Kidney epithelial cell (primary cell): ENCODE results near the gene CFAP97. TPM values are rescaled to one million over a fixed set of nuclear protein-coding genes. Genes with fewer than 3 reads are reported as not detected.
"Not testable (repeated sequence)": the region's sequence is repeated elsewhere in the genome, so short reads cannot be mapped to it uniquely, and the experiment has no call there.

Experiments used
- DNase-seq: peaks from one replicate; pipeline ENCODE4 v3.0.0-alpha.2; 2010; ENCODE audit warnings: low read depth
- H3K27me3 ChIP-seq: 2 replicates; pipeline ENCODE4 v1.6.0; 2011; ENCODE audit warnings: low read length; ENCODE audit not compliant: control insufficient read depth, insufficient read depth
- H3K36me3 ChIP-seq: 2 replicates; pipeline ENCODE4 v1.5.1; 2011; ENCODE audit warnings: low read length; ENCODE audit not compliant: control insufficient read depth, insufficient read depth
- H3K4me3 ChIP-seq: 2 replicates; pipeline ENCODE4 v1.5.1; 2011; ENCODE audit warnings: low read depth, mild to moderate bottlenecking, control low read depth, low read length
- CTCF ChIP-seq: IDR thresholded peaks from 2 replicates; pipeline ENCODE4 v1.5.1; 2011; ENCODE audit warnings: mild to moderate bottlenecking, moderate library complexity, low read length, control low read depth, inconsistent platforms; ENCODE audit not compliant: insufficient read depth, poor library complexity, severe bottlenecking
- total RNA-seq: library from RNA; depleted of rRNA; stranded (reverse); fragments of >200 nt; gene quantifications from 2 replicates; pipeline ENCODE4 v1.2.3, GENCODE V29; 2015

Gene CFAP97
- total RNA-seq, 1 donor from 2014 or later, result 31.2 TPM

DNA sequence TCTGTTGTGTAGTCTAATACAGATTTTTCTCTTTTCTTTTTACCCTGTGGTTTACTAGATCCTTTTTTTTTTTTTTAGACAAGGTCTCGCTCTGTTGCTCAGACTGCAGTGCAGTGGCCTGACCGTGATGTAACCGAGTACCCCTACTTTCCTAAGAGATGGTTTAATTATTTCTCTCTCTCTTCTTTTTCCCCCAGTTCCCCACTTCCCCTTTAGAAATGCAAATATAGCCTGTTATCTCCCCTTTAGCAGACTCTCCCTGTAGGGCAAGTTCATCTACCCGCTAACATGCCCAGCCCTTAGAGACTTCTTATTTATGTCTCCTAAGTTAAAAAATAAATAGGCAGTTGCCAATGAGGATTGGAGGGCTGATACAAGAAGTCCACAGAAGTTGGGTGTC lies 10.1 kb upstream of the CFAP97 start:
- TF ChIP-seq CTCF, result no peak
- Histone ChIP-seq H3K4me3 (no peak overlapping the region), H3K36me3 (no peaks in the 10 kb centered on the region), H3K27me3 (no peaks in the 10 kb centered on the region)
- no peak for DNase-seq

DNA sequence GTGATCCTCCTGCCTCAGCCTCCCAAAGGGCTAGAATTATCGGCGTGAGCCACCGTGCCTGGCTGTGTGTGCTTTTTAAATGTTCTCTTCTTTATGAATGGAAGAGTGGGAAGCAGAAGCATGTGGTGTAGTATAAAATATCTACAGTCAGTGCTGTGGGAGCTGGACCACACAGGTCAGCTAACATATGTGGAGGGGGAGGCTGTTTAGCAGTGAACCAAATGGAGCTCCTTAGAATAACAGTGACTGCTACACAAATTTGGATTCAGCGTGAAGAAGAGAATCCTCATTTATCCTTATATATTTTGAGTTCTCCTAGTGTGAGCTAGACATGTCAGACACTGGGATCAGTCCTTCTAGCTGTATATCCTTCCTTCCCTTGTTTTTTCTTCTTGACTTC lies 8.8 kb upstream of the CFAP97 start:
- TF ChIP-seq CTCF, result no peak
- H3K4me3 ChIP-seq, result no peak overlapping the region
- DNase-seq, result no peak
- H3K27me3 ChIP-seq, result no peaks in the 10 kb centered on the region
- no peaks in the 10 kb centered on the region for H3K36me3 ChIP-seq

DNA sequence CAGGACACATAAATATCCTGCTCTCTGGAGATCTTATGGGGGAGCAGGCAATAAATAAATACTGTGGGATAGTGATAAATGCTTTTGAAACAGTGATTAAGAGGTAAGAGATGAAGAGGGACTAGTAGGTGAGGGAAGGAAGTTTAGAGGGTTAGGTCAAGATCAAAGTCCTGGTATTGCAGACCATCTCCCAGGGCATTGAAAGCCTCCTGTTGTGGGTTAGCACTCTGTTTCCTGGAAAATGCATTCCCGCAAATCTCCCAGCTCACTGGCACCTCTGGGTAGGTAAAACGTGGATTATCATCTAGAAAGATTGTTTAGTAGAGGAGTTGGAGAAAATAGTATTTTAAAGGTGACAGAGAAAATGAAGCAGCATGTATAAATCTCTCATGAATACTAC lies 7.8 kb upstream of the CFAP97 start:
- TF ChIP-seq CTCF, result no peak
- Histone ChIP-seq H3K4me3 (peak overlapping the region; percentile 99), H3K27me3 (no peaks in the 10 kb centered on the region), H3K36me3 (no peaks in the 10 kb centered on the region)
- DNase-seq, result no peak

GRCh38 chr4:185211035-185211434 lies 7.2 kb upstream of the CFAP97 start:
- no peak for TF ChIP-seq CTCF
- DNase-seq, result no peak
- H3K4me3 ChIP-seq, result peak overlapping the region; percentile 99

DNA sequence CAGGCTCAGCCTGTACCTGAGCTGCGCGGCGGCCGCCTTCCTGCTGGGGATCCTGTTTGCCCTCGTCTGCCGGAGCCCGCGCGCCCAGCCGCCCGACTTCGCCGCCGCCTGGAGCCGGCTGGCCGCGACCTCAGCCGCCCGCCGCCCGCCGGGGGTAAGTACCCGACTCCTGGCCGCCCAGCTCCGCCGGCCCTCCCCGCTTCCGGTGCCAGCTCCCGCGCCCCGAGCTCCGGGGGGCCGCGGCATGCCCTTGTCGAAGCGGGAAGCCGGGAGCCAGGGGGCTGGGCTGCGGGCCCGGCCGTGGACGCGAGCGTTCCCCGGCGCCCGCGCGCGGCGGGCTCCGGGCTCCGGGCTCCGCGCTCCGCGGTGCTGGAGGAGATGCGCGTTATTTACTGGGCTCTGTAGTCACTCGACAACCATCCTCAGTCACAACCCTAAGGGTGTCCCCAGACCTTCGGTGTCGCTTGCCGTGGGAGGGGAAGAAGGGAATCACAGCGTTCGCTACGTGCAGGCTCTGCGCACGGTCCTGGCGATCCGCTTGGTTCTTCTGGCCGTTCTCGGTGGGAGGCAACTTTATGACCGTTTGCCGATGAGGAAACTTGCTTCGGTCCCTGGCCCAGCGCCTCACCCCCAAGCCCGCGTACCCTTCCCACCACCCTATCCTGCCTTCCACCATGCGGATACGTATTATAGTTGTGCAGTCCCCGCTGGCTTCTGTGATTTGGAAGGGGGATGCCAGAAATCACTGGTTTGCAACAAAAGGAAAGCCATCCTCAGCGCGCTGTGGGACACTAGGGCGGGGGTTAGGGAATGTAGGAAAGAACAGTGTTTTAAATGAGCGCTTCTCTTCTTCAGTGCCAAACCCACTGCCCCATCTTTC lies 6.5 kb upstream of the CFAP97 start:
- Histone ChIP-seq H3K36me3 (no peaks in the 10 kb centered on the region), H3K27me3 (no peaks in the 10 kb centered on the region), H3K4me3 (peak overlapping the region; percentile 99)
- no peak for TF ChIP-seq CTCF
- DNase-seq, result no peak

More at GRCh38 chr4:185211035-185211434, 7.2 kb upstream of the CFAP97 start:
- H3K27me3 ChIP-seq, result no peaks in the 10 kb centered on the region
- no peaks in the 10 kb centered on the region for H3K36me3 ChIP-seq

GRCh38 chr4:185209852-185210101 lies 6.0 kb upstream of the CFAP97 start:
- not testable (repeated sequence) for DNase-seq, H3K27me3 ChIP-seq, H3K36me3 ChIP-seq
- H3K4me3 ChIP-seq, result peak overlapping the region; percentile 99
